ENCODE results near the gene HDAC2. TPM values are rescaled to one million over a fixed set of nuclear protein-coding genes. Genes with fewer than 3 reads are reported as not detected.
"Not testable (repeated sequence)": the region's sequence is repeated elsewhere in the genome, so short reads cannot be mapped to it uniquely, and the experiment has no call there.

HDAC2 gene
- total RNA-seq, 4 donors from 2014 or later: 40.2 to 66.6 (median 60.7) TPM

DNA sequence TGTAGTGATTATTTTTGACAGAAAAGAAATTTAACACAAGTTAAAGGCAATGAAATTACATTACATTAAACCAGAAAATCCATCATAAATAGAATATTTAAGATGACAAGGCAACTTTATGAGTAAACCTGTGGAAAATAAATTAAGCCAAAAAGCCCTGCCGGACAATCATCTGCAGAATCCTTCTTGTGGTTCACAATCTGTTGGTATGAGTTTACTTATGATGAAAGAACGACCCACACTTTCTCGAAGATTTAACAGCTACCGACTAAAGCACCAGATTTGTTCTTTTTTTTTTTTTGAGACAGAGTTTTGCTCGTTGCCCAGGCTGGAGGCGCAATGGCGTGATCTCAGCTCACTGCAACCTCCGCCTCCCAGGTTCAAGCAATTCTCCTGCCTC, 21.4 kb downstream of the HDAC2 start:
- TF ChIP-seq POLR2A (IDR thresholded peaks at IDR 0.05): no peak
- TF ChIP-seq, protein P1, sequence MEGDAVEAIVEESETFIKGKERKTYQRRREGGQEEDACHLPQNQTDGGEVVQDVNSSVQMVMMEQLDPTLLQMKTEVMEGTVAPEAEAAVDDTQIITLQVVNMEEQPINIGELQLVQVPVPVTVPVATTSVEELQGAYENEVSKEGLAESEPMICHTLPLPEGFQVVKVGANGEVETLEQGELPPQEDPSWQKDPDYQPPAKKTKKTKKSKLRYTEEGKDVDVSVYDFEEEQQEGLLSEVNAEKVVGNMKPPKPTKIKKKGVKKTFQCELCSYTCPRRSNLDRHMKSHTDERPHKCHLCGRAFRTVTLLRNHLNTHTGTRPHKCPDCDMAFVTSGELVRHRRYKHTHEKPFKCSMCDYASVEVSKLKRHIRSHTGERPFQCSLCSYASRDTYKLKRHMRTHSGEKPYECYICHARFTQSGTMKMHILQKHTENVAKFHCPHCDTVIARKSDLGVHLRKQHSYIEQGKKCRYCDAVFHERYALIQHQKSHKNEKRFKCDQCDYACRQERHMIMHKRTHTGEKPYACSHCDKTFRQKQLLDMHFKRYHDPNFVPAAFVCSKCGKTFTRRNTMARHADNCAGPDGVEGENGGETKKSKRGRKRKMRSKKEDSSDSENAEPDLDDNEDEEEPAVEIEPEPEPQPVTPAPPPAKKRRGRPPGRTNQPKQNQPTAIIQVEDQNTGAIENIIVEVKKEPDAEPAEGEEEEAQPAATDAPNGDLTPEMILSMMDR (IDR thresholded peaks at IDR 0.05): no peak
- no peak for DNase-seq
- no peak overlapping the region for H3K4me3 ChIP-seq
- H3K4me1 ChIP-seq: no peaks in the 10 kb centered on the region
- H3K27ac ChIP-seq: no peak overlapping the region
- WGBS, 2 donors: 96 to 97% methylated on average over 7 to 8 of the region's 8 CpGs
- H3K9me3 ChIP-seq: no peaks in the 10 kb centered on the region
- H3K36me3 ChIP-seq: peaks cover 0 to 88% (median 0%) of the 10 kb centered on the region in 3 donors
- intact Hi-C loops (cut with DNase I): no loop called here
- no peaks in the 10 kb centered on the region for H3K27me3 ChIP-seq

DNA sequence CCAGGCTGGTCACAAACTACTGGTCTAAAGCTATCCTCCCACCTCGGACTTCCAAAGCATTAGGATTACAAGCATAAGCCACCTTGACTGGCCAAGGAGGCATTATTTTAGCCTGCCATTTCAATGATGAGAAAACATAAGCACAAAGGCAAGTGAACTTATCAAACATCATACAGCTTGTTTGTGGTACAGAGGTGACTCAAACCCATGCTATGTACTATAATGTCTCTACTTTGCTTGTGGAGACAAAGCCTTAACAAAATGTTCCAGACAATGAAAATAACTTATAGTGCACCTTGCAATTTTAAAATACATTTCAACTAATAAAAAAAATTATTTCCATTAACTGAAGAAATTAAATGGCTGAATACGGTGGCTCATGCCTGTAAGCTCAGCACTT, 26.2 kb downstream of the HDAC2 start:
- DNase-seq: no peak
- H3K27me3 ChIP-seq: no peaks in the 10 kb centered on the region
- H3K27ac ChIP-seq: no peak overlapping the region
- no peaks in the 10 kb centered on the region for H3K4me1 ChIP-seq
- H3K36me3 ChIP-seq: peaks cover 0 to 92% (median 0%) of the 10 kb centered on the region in 3 donors
- intact Hi-C loops (cut with DNase I): no loop called here
- 82 to 85% methylated on average over 2 of the region's 2 CpGs for WGBS, 2 donors
- TF ChIP-seq, protein P1 (IDR thresholded peaks at IDR 0.05): no peak
- no peak for TF ChIP-seq POLR2A (IDR thresholded peaks at IDR 0.05)
- no peaks in the 10 kb centered on the region for H3K9me3 ChIP-seq
- H3K4me3 ChIP-seq: no peak overlapping the region

DNA sequence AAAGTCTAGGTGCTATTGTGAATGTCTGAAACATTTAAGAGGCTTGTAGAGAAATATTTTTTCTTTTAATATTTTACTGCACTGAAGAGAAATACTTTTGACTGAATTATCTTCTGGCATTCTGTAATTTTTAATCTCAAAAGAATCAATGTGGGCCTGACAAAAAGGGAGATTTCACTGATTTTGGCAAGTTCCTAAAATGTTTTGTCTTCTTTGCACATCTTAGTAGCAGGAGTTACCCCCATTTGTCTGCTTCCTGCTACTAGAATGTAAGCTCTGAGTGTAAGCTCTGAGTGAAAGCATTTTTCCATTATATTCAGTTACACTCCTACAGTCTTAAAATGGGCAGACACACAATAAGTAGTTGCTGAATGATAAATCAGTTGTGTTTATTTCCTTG, 31.1 kb downstream of the HDAC2 start:
- TF ChIP-seq, protein P1 (IDR thresholded peaks at IDR 0.05): no peak
- no peak for TF ChIP-seq POLR2A (IDR thresholded peaks at IDR 0.05)
- DNase-seq: no peak
- H3K4me1 ChIP-seq: no peaks in the 10 kb centered on the region
- H3K27ac ChIP-seq: no peak overlapping the region
- no peaks in the 10 kb centered on the region for H3K9me3 ChIP-seq
- H3K27me3 ChIP-seq: no peaks in the 10 kb centered on the region
- peaks cover 0 to 74% (median 0%) of the 10 kb centered on the region in 3 donors for H3K36me3 ChIP-seq
- no peak overlapping the region for H3K4me3 ChIP-seq
- intact Hi-C loops (cut with DNase I): no loop called here

DNA sequence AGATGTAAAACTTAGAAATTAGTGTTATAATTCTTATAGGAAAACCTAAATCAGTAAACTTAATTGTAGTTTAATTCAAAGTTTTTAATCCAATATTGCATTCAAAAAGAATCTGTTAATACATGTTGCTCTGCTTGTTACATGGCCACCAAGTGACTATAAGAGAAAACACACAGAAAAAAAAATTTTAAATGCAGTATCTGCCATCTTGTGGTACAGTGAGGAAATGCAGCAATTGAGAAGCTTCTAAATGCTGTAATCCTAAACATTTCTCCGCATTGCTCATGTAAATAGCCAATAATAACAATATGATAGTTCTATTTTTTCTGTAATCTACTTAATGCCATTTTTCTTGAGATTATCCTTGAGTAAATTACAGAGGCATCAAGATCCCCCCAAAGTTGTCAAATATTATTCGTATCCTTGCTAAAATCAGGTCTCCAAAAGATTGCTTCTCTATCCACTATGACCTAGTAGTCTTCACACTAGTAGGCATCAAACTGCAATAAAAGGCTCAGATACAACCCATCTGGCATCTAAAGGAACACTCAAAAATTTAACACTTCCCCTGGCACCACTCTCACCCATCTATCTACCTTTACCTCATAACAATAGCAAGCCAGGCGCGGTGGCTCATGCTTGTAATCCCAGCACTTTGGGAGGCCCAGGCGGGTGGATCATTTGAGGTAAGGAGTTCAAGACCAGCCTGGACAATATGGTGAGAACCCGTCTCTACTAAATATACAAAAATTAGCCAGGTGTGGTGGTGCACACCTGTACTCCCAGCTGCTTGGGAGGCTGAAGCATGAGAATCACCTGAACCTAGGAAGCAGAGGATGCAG, 34.6 kb downstream of the HDAC2 start:
- DNase-seq: no peak
- H3K9me3 ChIP-seq: peaks cover 0 to 8% (median 0%) of the 10 kb centered on the region in 3 donors
- no peak overlapping the region for H3K27ac ChIP-seq
- peaks cover 0 to 39% (median 0%) of the 10 kb centered on the region in 3 donors for H3K36me3 ChIP-seq
- H3K4me3 ChIP-seq: no peak overlapping the region
- WGBS, 2 donors: 76 to 82% methylated on average over 6 of the region's 6 CpGs
- intact Hi-C loops (cut with DNase I): no loop called here
- TF ChIP-seq, protein P1 (IDR thresholded peaks at IDR 0.05): peak; percentile 51 to 84 (median 68)
- no peak for TF ChIP-seq POLR2A (IDR thresholded peaks at IDR 0.05)
- H3K4me1 ChIP-seq: no peaks in the 10 kb centered on the region
- no peaks in the 10 kb centered on the region for H3K27me3 ChIP-seq

DNA sequence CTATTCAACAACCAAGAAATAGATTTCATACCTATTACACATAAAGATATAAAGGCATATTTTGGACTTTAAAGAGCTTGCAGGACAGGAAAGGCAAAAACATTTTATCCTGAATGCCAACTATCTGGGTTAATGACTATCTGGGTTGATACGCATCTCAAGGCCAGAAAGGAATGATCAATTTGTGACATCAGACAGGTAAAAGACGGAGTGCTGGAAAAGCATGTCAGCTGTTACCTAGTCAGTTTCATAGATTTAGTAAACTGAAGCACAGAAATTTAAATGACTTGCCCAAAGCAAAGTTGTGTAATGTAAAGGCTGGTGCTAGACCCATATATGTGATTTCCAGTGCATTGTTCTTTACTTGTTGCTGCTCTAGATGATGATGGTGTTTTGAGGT, 36.8 kb downstream of the HDAC2 start:
- intact Hi-C loops (cut with DNase I): no loop called here
- no peak for DNase-seq
- Histone ChIP-seq H3K27me3 (no peaks in the 10 kb centered on the region), H3K4me1 (no peaks in the 10 kb centered on the region), H3K36me3 (peaks cover 0 to 18% (median 0%) of the 10 kb centered on the region in 3 donors), H3K27ac (no peak overlapping the region), H3K4me3 (no peak overlapping the region), H3K9me3 (peaks cover 0 to 11% (median 0%) of the 10 kb centered on the region in 3 donors)
- WGBS, 2 donors: 97 to 98% methylated on average over 2 of the region's 2 CpGs
- TF ChIP-seq, protein P1 (IDR thresholded peaks at IDR 0.05): no peak
- TF ChIP-seq POLR2A (IDR thresholded peaks at IDR 0.05): no peak

DNA sequence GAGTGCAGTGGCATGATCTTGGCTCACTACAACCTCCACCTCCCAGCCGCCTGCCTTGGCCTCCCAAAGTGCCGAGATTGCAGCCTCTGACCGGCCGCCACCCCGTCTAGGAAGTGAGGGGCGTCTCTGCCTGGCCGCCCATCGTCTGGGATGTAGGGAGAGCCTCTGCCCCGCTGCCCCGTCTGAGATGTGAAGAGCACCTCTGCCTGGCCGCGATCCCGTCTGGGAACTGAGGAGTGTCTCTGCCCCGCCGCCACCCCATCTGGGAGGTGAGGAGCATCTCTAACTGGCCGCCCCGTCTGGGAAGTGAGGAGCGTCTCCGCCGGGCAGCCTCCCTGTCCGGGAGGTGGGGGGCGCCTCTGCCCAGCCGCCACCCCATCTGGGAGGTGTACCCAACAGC, 39.0 kb downstream of the HDAC2 start:
- H3K27ac ChIP-seq; intact Hi-C loops (cut with DNase I); DNase-seq; H3K4me3 ChIP-seq; H3K36me3 ChIP-seq; H3K27me3 ChIP-seq; H3K4me1 ChIP-seq: not testable (repeated sequence)
- 100% methylated on average over 2 to 3 of the region's 23 CpGs for WGBS, 2 donors
- H3K9me3 ChIP-seq: peaks cover 0 to 16% (median 0%) of the 10 kb centered on the region in 3 donors

Measured in esophagus squamous epithelium (tissue), 5 donors.